ENCODE data around the gene ASIC2.

Gene ASIC2

DNA sequence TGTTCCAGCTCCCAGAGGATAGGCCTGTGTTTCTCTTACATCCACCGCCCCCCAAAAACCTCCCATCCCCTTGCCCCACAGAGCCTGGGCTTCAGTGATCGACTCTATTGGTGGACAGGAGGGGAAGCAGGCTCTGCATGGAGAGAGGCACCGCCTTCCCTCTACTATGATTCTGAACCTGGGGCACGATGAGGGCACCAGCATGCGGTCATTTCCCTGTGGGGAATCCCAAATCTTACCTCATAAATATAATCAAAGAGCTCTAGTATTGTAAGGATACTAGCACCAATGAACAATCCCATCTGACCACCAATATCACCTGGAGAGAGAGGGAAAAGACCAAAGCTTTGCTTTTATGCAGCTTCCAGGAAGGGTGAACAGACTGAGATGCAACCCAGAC lies 275.7 kb downstream of the ASIC2 start:
- Histone ChIP-seq H3K79me1 (ENCODE audit: low read depth, low read length) (no peaks in the 10 kb centered on the region), H4K91ac (ENCODE audit: low read depth, low read length, poor library complexity) (no peak overlapping the region), H2BK120ac (ENCODE audit: low read depth, low read length) (no peak overlapping the region), H2BK15ac (ENCODE audit: low read length) (no peak overlapping the region), H3K9ac (ENCODE audit: low read depth, low read length, poor library complexity) (no peak overlapping the region), H2BK12ac (ENCODE audit: low read length) (no peak overlapping the region), H3K27me3 (ENCODE audit: control insufficient read depth in 3 of 3, insufficient read depth in 3 of 3, low read depth in 1 of 3, low read length in 3 of 3) (peaks cover 0 to 6% (median 0%) of the 10 kb centered on the region in 3 experiments), H3K14ac (ENCODE audit: low read length) (no peak overlapping the region), H2AK5ac (ENCODE audit: low read depth, low read length) (no peak overlapping the region), H3K4ac (ENCODE audit: low read length) (no peak overlapping the region), H3K18ac (ENCODE audit: low read length) (no peak overlapping the region), H3K4me2 (ENCODE audit: insufficient read depth, low read length, poor library complexity, severe bottlenecking) (no peak overlapping the region), H2AFZ (ENCODE audit: low read length) (no peak overlapping the region), H3K4me3 (ENCODE audit: low read length in 2 of 2) (no peak overlapping the region), H3K27ac (replicated peaks; ENCODE audit: low read length) (no peak overlapping the region), H3K36me3 (replicated peaks in 1 of 2; ENCODE audit: control insufficient read depth in 2 of 2, insufficient read depth in 2 of 2, low read length in 2 of 2) (no peaks in the 10 kb centered on the region), H3K4me1 (ENCODE audit: control insufficient read depth in 2 of 2, insufficient read depth in 1 of 2, low read depth in 1 of 2, low read length in 2 of 2) (peaks cover 0 to 3% of the 10 kb centered on the region in 2 donors), H3K23ac (ENCODE audit: low read depth, low read length, poor library complexity) (no peak overlapping the region), H3K9me3 (replicated peaks in 1 of 2; ENCODE audit: control insufficient read depth in 2 of 2, insufficient read depth in 1 of 2, low read depth in 1 of 2, low read length in 2 of 2) (no peaks in the 10 kb centered on the region), H2BK5ac (ENCODE audit: low read length) (no peak overlapping the region), H4K8ac (ENCODE audit: low read depth, low read length) (peak overlapping the region; percentile 29)
- no CpG with 5 or more reads among the region's 5 CpGs for WGBS, 2 donors (ENCODE audit: extremely low coverage in 2 of 2, insufficient read length in 2 of 2, insufficient replicate concordance in 1 of 2)
- DNase-seq (ENCODE audit: low spot score), result no peak

DNA sequence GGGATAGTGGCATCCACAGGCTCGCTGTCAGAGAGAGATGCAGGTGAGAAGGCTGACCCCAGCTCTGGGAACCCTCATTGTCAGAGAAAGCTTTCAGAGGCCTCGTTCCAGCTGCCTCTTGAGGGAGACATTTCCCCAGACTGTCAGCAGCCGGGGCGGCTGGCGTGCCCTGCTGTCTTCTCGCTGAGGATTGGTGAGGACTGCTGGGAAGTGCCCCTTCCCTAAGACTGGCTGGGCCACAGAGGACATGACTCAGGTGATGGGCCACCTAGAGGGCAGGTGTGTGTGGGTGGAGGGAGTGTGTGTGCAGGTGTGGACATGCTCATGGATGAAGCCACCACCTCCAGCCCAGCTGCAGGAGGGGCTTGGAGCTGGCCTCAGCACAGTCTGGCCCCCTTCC lies 276.2 kb downstream of the ASIC2 start:
- Histone ChIP-seq H2AK5ac (ENCODE audit: low read depth, low read length) (no peak overlapping the region), H3K9ac (ENCODE audit: low read depth, low read length, poor library complexity) (no peak overlapping the region), H2BK15ac (ENCODE audit: low read length) (no peak overlapping the region), H3K4me2 (ENCODE audit: insufficient read depth, low read length, poor library complexity, severe bottlenecking) (no peak overlapping the region), H2BK12ac (ENCODE audit: low read length) (no peak overlapping the region), H4K91ac (ENCODE audit: low read depth, low read length, poor library complexity) (no peak overlapping the region), H3K14ac (ENCODE audit: low read length) (no peak overlapping the region), H3K36me3 (replicated peaks in 1 of 2; ENCODE audit: control insufficient read depth in 2 of 2, insufficient read depth in 2 of 2, low read length in 2 of 2) (no peaks in the 10 kb centered on the region), H2AFZ (ENCODE audit: low read length) (no peak overlapping the region), H2BK5ac (ENCODE audit: low read length) (no peak overlapping the region), H3K79me1 (ENCODE audit: low read depth, low read length) (no peaks in the 10 kb centered on the region), H3K9me3 (replicated peaks in 1 of 2; ENCODE audit: control insufficient read depth in 2 of 2, insufficient read depth in 1 of 2, low read depth in 1 of 2, low read length in 2 of 2) (no peaks in the 10 kb centered on the region), H4K8ac (ENCODE audit: low read depth, low read length) (no peak overlapping the region), H3K27me3 (ENCODE audit: control insufficient read depth in 3 of 3, insufficient read depth in 3 of 3, low read depth in 1 of 3, low read length in 3 of 3) (peaks cover 0 to 7% (median 0%) of the 10 kb centered on the region in 3 experiments), H3K4me1 (ENCODE audit: control insufficient read depth in 2 of 2, insufficient read depth in 1 of 2, low read depth in 1 of 2, low read length in 2 of 2) (peaks cover 0 to 3% of the 10 kb centered on the region in 2 donors), H3K23ac (ENCODE audit: low read depth, low read length, poor library complexity) (no peak overlapping the region), H3K18ac (ENCODE audit: low read length) (no peak overlapping the region), H3K4me3 (ENCODE audit: low read length in 2 of 2) (no peak overlapping the region), H3K4ac (ENCODE audit: low read length) (no peak overlapping the region), H2BK120ac (ENCODE audit: low read depth, low read length) (no peak overlapping the region), H3K27ac (replicated peaks; ENCODE audit: low read length) (no peak overlapping the region)
- no peak for DNase-seq (ENCODE audit: low spot score)
- WGBS, 2 donors (ENCODE audit: extremely low coverage in 2 of 2, insufficient read length in 2 of 2, insufficient replicate concordance in 1 of 2), result no CpG with 5 or more reads among the region's 6 CpGs

DNA sequence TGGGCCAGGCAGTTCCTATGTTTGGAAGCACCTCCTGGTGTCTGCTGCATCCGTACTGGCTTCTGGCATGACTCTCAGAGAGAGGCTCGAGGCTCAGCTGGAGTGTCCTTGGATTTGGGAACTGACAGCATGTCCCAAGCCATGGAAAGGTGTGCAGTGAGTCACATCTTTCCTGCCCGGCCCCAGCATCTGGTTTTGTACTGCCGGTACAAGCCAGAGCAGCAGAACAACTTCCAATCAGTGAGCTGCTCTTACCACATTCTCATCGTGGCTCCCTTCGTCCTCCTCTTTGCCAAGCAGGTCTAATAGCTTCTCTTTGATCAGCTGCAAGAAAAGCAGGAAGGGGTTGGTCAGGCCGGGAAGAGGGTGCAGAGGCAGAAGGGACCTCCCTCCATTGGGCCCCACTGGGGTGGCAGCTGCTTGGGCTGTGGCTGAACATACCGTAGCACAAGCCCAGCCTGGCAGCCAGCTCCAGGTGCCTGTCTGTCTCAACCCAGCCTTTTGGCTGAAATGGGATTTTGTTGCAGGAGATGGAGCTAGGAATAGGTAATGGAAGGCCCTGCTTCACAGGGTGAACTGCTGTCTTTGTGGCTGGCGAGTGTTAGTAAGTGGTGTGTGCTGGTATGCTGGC lies 277.3 kb downstream of the ASIC2 start:
- Histone ChIP-seq H2AK5ac (ENCODE audit: low read depth, low read length) (no peak overlapping the region), H3K27ac (replicated peaks; ENCODE audit: low read length) (no peak overlapping the region), H4K91ac (ENCODE audit: low read depth, low read length, poor library complexity) (no peak overlapping the region), H3K9me3 (replicated peaks in 1 of 2; ENCODE audit: control insufficient read depth in 2 of 2, insufficient read depth in 1 of 2, low read depth in 1 of 2, low read length in 2 of 2) (no peaks in the 10 kb centered on the region), H3K27me3 (ENCODE audit: control insufficient read depth in 3 of 3, insufficient read depth in 3 of 3, low read depth in 1 of 3, low read length in 3 of 3) (peaks cover 0 to 7% (median 0%) of the 10 kb centered on the region in 3 experiments), H3K4me3 (ENCODE audit: low read length in 2 of 2) (no peak overlapping the region), H3K23ac (ENCODE audit: low read depth, low read length, poor library complexity) (no peak overlapping the region), H3K14ac (ENCODE audit: low read length) (peak overlapping the region; percentile 22), H3K4me2 (ENCODE audit: insufficient read depth, low read length, poor library complexity, severe bottlenecking) (no peak overlapping the region), H2BK5ac (ENCODE audit: low read length) (no peak overlapping the region), H4K8ac (ENCODE audit: low read depth, low read length) (no peak overlapping the region), H2BK15ac (ENCODE audit: low read length) (no peak overlapping the region), H3K36me3 (replicated peaks in 1 of 2; ENCODE audit: control insufficient read depth in 2 of 2, insufficient read depth in 2 of 2, low read length in 2 of 2) (no peaks in the 10 kb centered on the region), H3K79me1 (ENCODE audit: low read depth, low read length) (no peaks in the 10 kb centered on the region), H2AFZ (ENCODE audit: low read length) (no peak overlapping the region), H3K9ac (ENCODE audit: low read depth, low read length, poor library complexity) (no peak overlapping the region), H3K4ac (ENCODE audit: low read length) (no peak overlapping the region), H2BK120ac (ENCODE audit: low read depth, low read length) (no peak overlapping the region), H3K4me1 (ENCODE audit: control insufficient read depth in 2 of 2, insufficient read depth in 1 of 2, low read depth in 1 of 2, low read length in 2 of 2) (peaks cover 0 to 3% of the 10 kb centered on the region in 2 donors), H2BK12ac (ENCODE audit: low read length) (no peak overlapping the region), H3K18ac (ENCODE audit: low read length) (no peak overlapping the region)
- DNase-seq (ENCODE audit: low spot score), result no peak
- WGBS, 2 donors (ENCODE audit: extremely low coverage in 2 of 2, insufficient read length in 2 of 2, insufficient replicate concordance in 1 of 2), result no CpG with 5 or more reads among the region's 9 CpGs

DNA sequence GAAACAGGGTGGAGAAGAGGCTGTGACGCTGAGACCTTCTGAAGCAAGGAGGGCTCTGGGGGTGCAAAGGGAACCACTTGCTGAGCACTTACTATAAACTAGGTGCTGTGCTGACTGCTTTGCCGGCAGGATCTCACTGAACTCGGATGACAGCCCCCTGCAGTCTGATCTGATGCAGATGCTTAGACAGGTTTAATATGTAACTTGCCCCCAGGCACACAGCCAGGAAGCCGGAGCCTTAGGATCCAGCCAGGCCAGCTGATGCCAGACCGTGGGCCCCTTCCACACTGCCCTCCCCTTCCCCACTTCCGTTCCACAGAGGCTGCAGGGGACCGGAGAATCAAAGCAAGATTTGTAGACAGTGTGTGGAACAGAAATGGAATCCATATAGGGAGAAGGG lies 278.3 kb downstream of the ASIC2 start:
- Histone ChIP-seq H3K27me3 (ENCODE audit: control insufficient read depth in 3 of 3, insufficient read depth in 3 of 3, low read depth in 1 of 3, low read length in 3 of 3) (peaks cover 0 to 7% (median 0%) of the 10 kb centered on the region in 3 experiments), H3K36me3 (replicated peaks in 1 of 2; ENCODE audit: control insufficient read depth in 2 of 2, insufficient read depth in 2 of 2, low read length in 2 of 2) (no peaks in the 10 kb centered on the region), H3K27ac (replicated peaks; ENCODE audit: low read length) (no peak overlapping the region), H2BK120ac (ENCODE audit: low read depth, low read length) (no peak overlapping the region), H3K79me1 (ENCODE audit: low read depth, low read length) (no peaks in the 10 kb centered on the region), H2AFZ (ENCODE audit: low read length) (no peak overlapping the region), H3K4ac (ENCODE audit: low read length) (no peak overlapping the region), H4K91ac (ENCODE audit: low read depth, low read length, poor library complexity) (no peak overlapping the region), H3K9me3 (replicated peaks in 1 of 2; ENCODE audit: control insufficient read depth in 2 of 2, insufficient read depth in 1 of 2, low read depth in 1 of 2, low read length in 2 of 2) (no peaks in the 10 kb centered on the region), H3K14ac (ENCODE audit: low read length) (no peak overlapping the region), H3K18ac (ENCODE audit: low read length) (no peak overlapping the region), H3K4me2 (ENCODE audit: insufficient read depth, low read length, poor library complexity, severe bottlenecking) (no peak overlapping the region), H3K9ac (ENCODE audit: low read depth, low read length, poor library complexity) (no peak overlapping the region), H2BK15ac (ENCODE audit: low read length) (no peak overlapping the region), H3K4me3 (ENCODE audit: low read length in 2 of 2) (no peak overlapping the region), H2BK12ac (ENCODE audit: low read length) (no peak overlapping the region), H2AK5ac (ENCODE audit: low read depth, low read length) (no peak overlapping the region), H2BK5ac (ENCODE audit: low read length) (no peak overlapping the region), H4K8ac (ENCODE audit: low read depth, low read length) (no peak overlapping the region), H3K23ac (ENCODE audit: low read depth, low read length, poor library complexity) (no peak overlapping the region), H3K4me1 (ENCODE audit: control insufficient read depth in 2 of 2, insufficient read depth in 1 of 2, low read depth in 1 of 2, low read length in 2 of 2) (peaks cover 0 to 3% of the 10 kb centered on the region in 2 donors)
- no peak for DNase-seq (ENCODE audit: low spot score)
- no CpG with 5 or more reads among the region's 7 CpGs for WGBS, 2 donors (ENCODE audit: extremely low coverage in 2 of 2, insufficient read length in 2 of 2, insufficient replicate concordance in 1 of 2)

Data from neuronal stem cell (in vitro differentiated cells).